Measurements from ENCODE around the gene HPD.

HPD gene

DNA sequence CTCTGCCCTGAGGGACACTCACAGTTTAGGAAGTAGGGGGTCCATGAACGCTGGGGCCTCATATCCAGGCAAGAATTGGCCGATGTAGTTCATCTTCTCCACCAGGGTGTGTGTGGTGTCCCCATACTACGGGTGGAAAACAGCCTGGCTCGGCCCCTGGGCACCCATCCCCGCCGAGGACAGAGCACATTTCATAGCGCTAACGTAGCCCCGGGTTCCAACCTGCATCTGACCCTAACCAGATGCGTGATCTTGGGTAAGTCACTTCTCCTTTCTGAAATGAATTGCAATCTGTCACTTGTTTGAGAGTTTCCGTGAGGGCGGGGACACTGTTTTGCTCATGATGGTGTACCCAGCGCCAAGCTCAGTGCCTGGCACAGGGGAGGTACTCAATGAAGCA is 9.0 kb downstream of the HPD start:
- DNase-seq (no peak), ATAC-seq (replicated peaks) (peak; percentile 52 to 73)
- peaks cover 2 to 11% of the 10 kb centered on the region in 2 donors for H3K4me1 Mint-ChIP-seq
- H3K36me3 Mint-ChIP-seq, result peaks cover 0 to 3% of the 10 kb centered on the region in 2 donors
- no peaks in the 10 kb centered on the region for H3K9me3 Mint-ChIP-seq
- H3K27me3 Mint-ChIP-seq, result no peaks in the 10 kb centered on the region
- no peak overlapping the region for H3K4me3 Mint-ChIP-seq
- peak overlapping the region; percentile 93 for H3K27ac Mint-ChIP-seq

GRCh38 chr12:121849211-121849610 is 9.4 kb downstream of the HPD start:
- peaks cover 2 to 11% of the 10 kb centered on the region in 2 donors for H3K4me1 Mint-ChIP-seq
- H3K36me3 Mint-ChIP-seq, result peaks cover 0 to 3% of the 10 kb centered on the region in 2 donors
- no peaks in the 10 kb centered on the region for H3K27me3 Mint-ChIP-seq
- no peaks in the 10 kb centered on the region for H3K9me3 Mint-ChIP-seq
- H3K27ac Mint-ChIP-seq, result no peak overlapping the region
- ATAC-seq (replicated peaks), result no peak
- H3K4me3 Mint-ChIP-seq, result no peak overlapping the region
- no peak for DNase-seq

DNA sequence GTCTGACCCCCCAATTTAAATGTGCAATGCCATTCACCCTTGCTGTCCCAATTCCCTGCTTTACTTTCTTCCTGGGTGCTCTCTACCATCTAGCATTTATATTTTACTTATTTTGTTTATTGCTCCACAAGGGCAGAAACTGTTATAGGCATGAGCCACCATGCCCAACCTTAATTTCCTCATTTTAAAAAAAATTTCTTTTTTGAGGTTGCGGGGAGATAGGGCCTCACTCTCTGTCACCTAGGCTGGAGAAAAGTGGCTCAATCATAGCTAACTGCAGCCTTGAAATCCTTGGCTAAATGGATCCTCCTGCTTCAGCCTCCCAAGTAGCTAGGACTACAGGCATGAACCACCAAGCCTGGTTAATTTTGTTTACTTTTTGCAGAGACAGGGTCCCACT is 13.0 kb downstream of the HPD start:
- Mint-ChIP-seq H3K36me3 (peaks cover 0 to 3% of the 10 kb centered on the region in 2 donors), H3K4me1 (peaks cover 2 to 11% of the 10 kb centered on the region in 2 donors), H3K27ac (no peak overlapping the region), H3K27me3 (no peaks in the 10 kb centered on the region), H3K9me3 (no peaks in the 10 kb centered on the region), H3K4me3 (no peak overlapping the region)
- DNase-seq (no peak), ATAC-seq (replicated peaks) (peak; percentile 67 to 77)

GRCh38 chr12:121843236-121843982 is 15.2 kb downstream of the HPD start:
- Mint-ChIP-seq H3K9me3 (no peaks in the 10 kb centered on the region), H3K4me1 (peaks cover 13 to 25% of the 10 kb centered on the region in 2 donors)
- ATAC-seq (replicated peaks), result no peak

DNA sequence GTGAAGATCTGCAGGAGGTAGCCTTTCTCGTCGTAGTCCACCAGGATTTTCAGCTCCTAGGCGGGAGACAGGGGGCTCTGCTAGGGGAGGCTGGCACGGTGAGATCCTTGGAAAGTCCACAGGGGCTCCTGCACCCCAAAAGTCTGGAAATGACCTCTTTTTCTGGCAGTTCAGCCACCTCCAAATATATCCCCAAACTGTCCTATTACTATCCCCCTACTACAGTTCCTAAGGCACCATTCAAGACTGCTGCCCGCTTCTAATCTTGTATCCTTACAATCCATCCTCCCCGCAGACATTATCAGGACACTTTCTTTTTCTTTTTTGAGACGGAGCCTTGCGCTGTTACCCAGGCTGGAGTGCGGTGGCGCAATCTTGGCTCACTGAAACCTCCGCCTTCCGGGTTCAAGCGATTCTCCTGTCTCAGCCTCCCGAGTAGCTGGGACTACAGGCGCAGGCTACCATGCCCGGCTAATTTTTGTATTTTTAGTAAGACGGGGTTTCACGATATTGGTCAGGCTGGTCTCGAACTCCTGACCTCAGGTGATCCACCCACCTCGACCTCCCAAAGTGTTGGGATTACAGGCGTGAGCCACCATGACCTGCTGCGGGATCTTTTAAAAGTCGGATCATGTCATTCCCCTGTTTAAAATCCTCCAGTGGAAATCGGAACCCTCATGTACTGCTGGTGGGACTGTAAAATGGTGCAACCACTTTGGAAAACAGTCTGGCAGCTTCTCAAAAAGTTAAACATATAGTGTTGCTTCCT is 18.5 kb downstream of the HPD start:
- no peaks in the 10 kb centered on the region for H3K9me3 Mint-ChIP-seq
- ATAC-seq (replicated peaks) (peak; percentile 1 to 5), DNase-seq (no peak)
- peaks cover 13 to 19% of the 10 kb centered on the region in 2 donors for H3K4me1 Mint-ChIP-seq
- peak overlapping the region; percentile 99 for H3K4me3 Mint-ChIP-seq
- no peaks in the 10 kb centered on the region for H3K36me3 Mint-ChIP-seq
- peak overlapping the region; percentile 97 for H3K27ac Mint-ChIP-seq
- H3K27me3 Mint-ChIP-seq, result no peaks in the 10 kb centered on the region

More at GRCh38 chr12:121843236-121843982, 15.2 kb downstream of the HPD start:
- no peak overlapping the region for H3K27ac Mint-ChIP-seq
- no peaks in the 10 kb centered on the region for H3K27me3 Mint-ChIP-seq
- H3K36me3 Mint-ChIP-seq, result no peaks in the 10 kb centered on the region
- no peak overlapping the region for H3K4me3 Mint-ChIP-seq
- DNase-seq, result no peak

- Mint-ChIP-seq H3K4me3 (peak overlapping the region; percentile 99), H3K27me3 (no peaks in the 10 kb centered on the region), H3K27ac (peak overlapping the region; percentile 97), H3K9me3 (no peaks in the 10 kb centered on the region), H3K36me3 (no peaks in the 10 kb centered on the region), H3K4me1 (peaks cover 13 to 19% of the 10 kb centered on the region in 2 donors)
- DNase-seq (peak; percentile 99), ATAC-seq (replicated peaks) (peak; percentile 95 to 98)
These were observed 19.3 kb downstream of the HPD start for GRCh38 chr12:121839106-121839992.

DNA sequence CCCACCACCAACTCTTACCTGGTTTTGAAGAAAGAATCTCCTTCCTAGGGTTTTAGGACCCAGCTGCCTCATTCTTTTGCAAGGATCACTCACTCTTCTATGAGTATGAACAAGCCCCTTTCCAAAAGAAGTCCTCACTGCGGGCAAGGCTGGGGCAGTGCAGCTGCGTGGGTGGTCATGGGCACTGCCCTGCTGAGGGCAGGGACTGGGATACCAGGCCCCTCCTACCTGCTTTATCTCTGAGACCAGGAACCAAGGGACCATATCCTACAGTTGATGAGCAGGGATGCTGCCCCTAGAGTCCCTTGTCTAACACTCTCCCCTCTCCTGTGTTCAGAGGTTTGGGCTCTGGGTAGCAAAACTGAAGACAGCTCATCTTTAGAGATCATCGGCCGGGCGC is 20.5 kb downstream of the HPD start:
- Mint-ChIP-seq H3K4me3 (no peak overlapping the region), H3K27ac (no peak overlapping the region), H3K9me3 (no peaks in the 10 kb centered on the region), H3K4me1 (peaks cover 15 to 19% of the 10 kb centered on the region in 2 donors), H3K27me3 (no peaks in the 10 kb centered on the region), H3K36me3 (no peaks in the 10 kb centered on the region)
- ATAC-seq (replicated peaks) (no peak), DNase-seq (no peak)

DNA sequence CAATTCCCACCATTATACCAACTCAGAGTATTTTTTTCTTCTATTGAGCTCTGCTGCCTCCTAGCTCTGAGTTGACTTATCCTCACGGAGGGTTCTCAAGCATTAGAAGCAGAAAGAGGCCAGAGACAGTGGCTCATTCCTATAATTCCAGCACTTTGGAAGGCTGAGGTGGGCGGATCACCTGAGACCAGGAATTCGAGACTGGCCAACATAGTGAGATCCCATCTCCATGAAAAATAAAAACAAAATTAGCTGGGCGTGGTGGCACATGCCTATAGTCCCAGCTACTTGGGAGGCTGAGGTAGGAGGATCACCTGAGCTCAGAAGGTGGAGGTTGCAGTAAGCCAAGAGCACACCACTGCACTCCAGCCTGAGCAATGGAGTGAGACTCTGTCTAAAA is 21.0 kb downstream of the HPD start:
- ATAC-seq (replicated peaks) (no peak), DNase-seq (no peak)
- no peaks in the 10 kb centered on the region for H3K9me3 Mint-ChIP-seq
- H3K36me3 Mint-ChIP-seq, result peaks cover 0 to under 1% of the 10 kb centered on the region in 2 donors
- no peaks in the 10 kb centered on the region for H3K27me3 Mint-ChIP-seq
- H3K4me3 Mint-ChIP-seq, result no peak overlapping the region
- H3K27ac Mint-ChIP-seq, result no peak overlapping the region
- H3K4me1 Mint-ChIP-seq, result peaks cover 15 to 19% of the 10 kb centered on the region in 2 donors

DNA sequence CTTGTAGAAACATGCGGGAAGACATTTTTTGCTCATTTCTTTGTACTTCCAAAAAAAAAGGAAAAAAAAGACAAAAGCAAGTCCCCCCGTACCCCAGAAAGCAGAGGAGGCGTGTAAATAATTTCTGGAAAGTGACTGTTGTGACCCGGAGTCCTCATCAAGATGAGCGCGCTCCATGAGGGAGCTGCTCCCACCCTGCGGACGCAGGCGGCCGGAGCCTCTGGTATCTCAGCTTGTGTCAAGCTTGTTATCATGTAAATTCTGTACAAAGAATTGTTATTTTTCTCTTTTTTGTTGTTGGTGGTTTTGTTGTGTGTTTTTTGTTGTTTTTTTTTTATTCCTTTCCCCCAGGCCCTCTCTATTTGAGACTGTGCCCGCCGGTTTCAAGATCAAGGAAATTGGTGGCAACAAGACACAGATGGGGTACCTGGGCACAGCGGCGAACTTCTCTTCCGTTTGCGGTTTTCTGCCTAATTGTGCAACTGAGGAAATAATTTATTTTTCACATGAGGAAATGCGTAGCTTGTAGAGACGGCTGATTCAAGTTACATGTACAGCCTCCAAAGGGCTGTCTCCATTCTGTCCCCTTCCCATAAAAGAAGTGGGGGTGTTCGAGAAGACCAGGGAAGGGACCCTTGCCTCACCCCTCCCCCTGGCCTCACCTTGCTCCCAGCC is 27.0 kb downstream of the HPD start:
- Mint-ChIP-seq H3K27me3 (no peaks in the 10 kb centered on the region), H3K27ac (peak overlapping the region; percentile 27), H3K9me3 (no peaks in the 10 kb centered on the region), H3K36me3 (peaks cover 35 to 51% of the 10 kb centered on the region in 2 donors), H3K4me3 (no peak overlapping the region), H3K4me1 (peaks cover 5 to 13% of the 10 kb centered on the region in 2 donors)
- ATAC-seq (replicated peaks) (no peak), DNase-seq (no peak)

GRCh38 chr12:121830588-121831265 is 27.9 kb downstream of the HPD start:
- ATAC-seq (replicated peaks) (no peak), DNase-seq (no peak)
- Mint-ChIP-seq H3K9me3 (no peaks in the 10 kb centered on the region), H3K27me3 (no peaks in the 10 kb centered on the region), H3K4me3 (no peak overlapping the region), H3K27ac (peak overlapping the region; percentile 32), H3K36me3 (peaks cover 43 to 59% of the 10 kb centered on the region in 2 donors), H3K4me1 (peaks cover 5 to 18% of the 10 kb centered on the region in 2 donors)

- ATAC-seq (replicated peaks), result no peak
- DNase-seq, result no peak
- Mint-ChIP-seq H3K4me1 (peaks cover 5 to 18% of the 10 kb centered on the region in 2 donors), H3K27me3 (no peaks in the 10 kb centered on the region), H3K9me3 (no peaks in the 10 kb centered on the region), H3K36me3 (peaks cover 44 to 60% of the 10 kb centered on the region in 2 donors), H3K4me3 (no peak overlapping the region), H3K27ac (no peak overlapping the region)
These were observed 28.5 kb downstream of the HPD start for GRCh38 chr12:121830134-121830533.

- peak overlapping the region; percentile 87 for H3K27ac Mint-ChIP-seq
- no peak overlapping the region for H3K4me3 Mint-ChIP-seq
- H3K4me1 Mint-ChIP-seq, result peaks cover 5 to 18% of the 10 kb centered on the region in 2 donors
- H3K9me3 Mint-ChIP-seq, result no peaks in the 10 kb centered on the region
- DNase-seq, result no peak
- H3K36me3 Mint-ChIP-seq, result peaks cover 48 to 64% of the 10 kb centered on the region in 2 donors
- ATAC-seq (replicated peaks), result no peak
- no peaks in the 10 kb centered on the region for H3K27me3 Mint-ChIP-seq
These were observed 29.3 kb downstream of the HPD start for GRCh38 chr12:121829250-121829918.

GRCh38 chr12:121828826-121829225 is 29.8 kb downstream of the HPD start:
- Mint-ChIP-seq H3K4me3 (no peak overlapping the region), H3K9me3 (no peaks in the 10 kb centered on the region), H3K27ac (peak overlapping the region; percentile 87), H3K4me1 (peaks cover 5 to 18% of the 10 kb centered on the region in 2 donors), H3K27me3 (no peaks in the 10 kb centered on the region), H3K36me3 (peaks cover 49 to 68% of the 10 kb centered on the region in 2 donors)
- DNase-seq, result no peak
- no peak for ATAC-seq (replicated peaks)
